Skeletal muscle tissue (tissue), 4 donors: ENCODE data around the gene NGB. TPM values are rescaled to one million over a fixed set of nuclear protein-coding genes. Genes with fewer than 3 reads are reported as not detected.

Source experiments
- H3K27ac ChIP-seq: one replicate; pipeline ENCODE4 v1.7.0; 2013; ENCODE audit warnings: mild to moderate bottlenecking, low read depth, low read length, inconsistent platforms
- H3K27me3 ChIP-seq, 3 donors: one replicate each; pipeline ENCODE4 v1.7.0; 2013; ENCODE audit warnings: low read length in 3 of 3; ENCODE audit not compliant: control insufficient read depth in 3 of 3, insufficient read depth in 3 of 3
- H3K36me3 ChIP-seq, 3 donors: one replicate each; pipeline ENCODE4 v1.7.0; 2013; ENCODE audit warnings: low read length in 3 of 3; ENCODE audit not compliant: control insufficient read depth in 3 of 3, insufficient read depth in 3 of 3
- H3K4me1 ChIP-seq, 3 donors: one replicate each; pipeline ENCODE4 v1.7.0; 2013; ENCODE audit warnings: low read length in 3 of 3, mild to moderate bottlenecking in 3 of 3; ENCODE audit not compliant: control insufficient read depth in 3 of 3, insufficient read depth in 3 of 3
- H3K4me3 ChIP-seq, 3 donors: one replicate each; pipeline ENCODE4 v1.7.0; 2013; ENCODE audit warnings: low read length in 3 of 3
- H3K9ac ChIP-seq, 3 donors: one replicate each; pipeline ENCODE4 v1.7.0; 2013; ENCODE audit warnings: low read length in 3 of 3, mild to moderate bottlenecking in 3 of 3, moderate library complexity in 2 of 3, low read depth in 1 of 3
- H3K9me3 ChIP-seq, 3 donors: one replicate each; pipeline ENCODE4 v1.7.0; 2013; ENCODE audit warnings: low read length in 3 of 3; ENCODE audit not compliant: control insufficient read depth in 3 of 3
- total RNA-seq: library from RNA; depleted of rRNA; stranded (reverse); fragments of >200 nt; gene quantifications from one replicate; pipeline ENCODE4 v1.2.3, GENCODE V29; 2014
- donor health status: Osteomylitis.

The NGB gene
- total RNA-seq, 1 donor from 2014 or later: not detected

DNA sequence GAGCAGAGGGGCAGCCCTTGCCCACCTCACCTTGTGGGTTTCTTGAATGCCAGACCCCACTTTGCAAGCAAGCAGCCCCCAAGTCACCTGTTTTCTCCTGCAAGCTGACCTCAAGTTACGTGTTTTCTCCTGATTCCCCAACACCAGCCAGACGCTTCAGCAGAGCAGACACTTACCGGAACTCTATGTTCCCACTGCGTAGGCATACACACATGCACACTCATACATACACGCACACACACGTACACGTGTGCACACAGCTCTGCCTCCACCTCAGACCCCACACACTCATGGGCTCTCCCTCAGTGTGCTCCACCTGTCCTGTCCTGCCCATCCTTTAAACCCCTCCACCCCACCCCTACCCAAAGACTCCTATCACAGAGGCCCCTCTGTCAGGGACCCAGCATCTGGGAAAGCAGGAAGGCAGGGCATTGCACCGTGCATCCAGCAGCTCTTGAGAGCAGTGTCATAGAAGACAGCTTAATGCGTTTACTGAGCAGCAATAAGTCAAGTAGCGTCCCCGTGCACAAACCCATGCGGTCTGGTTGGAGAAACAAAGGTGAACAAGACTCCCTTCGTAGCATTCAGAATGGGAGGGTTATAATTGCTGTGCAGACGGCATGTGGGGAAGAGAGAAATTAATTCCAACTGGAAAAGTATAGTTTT, 45.0 kb downstream of the NGB start:
- Histone ChIP-seq H3K9ac (no peak overlapping the region), H3K9me3 (no peaks in the 10 kb centered on the region), H3K27ac (no peak overlapping the region), H3K36me3 (no peaks in the 10 kb centered on the region), H3K27me3 (peaks cover 9 to 11% (median 9%) of the 10 kb centered on the region in 3 donors), H3K4me3 (no peak overlapping the region), H3K4me1 (no peaks in the 10 kb centered on the region)

DNA sequence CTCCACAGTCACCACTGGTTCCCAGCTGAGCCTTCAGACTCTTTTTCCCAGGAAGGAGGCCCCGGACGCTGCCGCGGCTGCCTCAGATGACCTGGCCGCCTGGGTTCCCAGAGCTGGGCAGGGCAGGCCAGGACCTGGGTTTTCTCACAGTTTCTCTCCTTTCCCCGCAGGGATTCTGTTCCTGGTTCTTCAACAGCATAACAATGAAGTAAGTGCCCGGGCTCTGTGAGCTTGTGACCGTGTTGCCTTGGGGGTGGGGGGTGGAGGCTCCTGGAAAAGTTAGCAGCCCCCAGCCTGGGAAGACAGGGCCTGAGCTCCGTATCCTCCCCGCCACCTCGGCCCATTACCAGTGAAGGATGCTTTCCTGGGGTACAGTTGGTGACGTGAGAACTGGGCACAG, 45.8 kb downstream of the NGB start:
- no peak overlapping the region for H3K9ac ChIP-seq
- H3K36me3 ChIP-seq: no peaks in the 10 kb centered on the region
- H3K9me3 ChIP-seq: no peaks in the 10 kb centered on the region
- no peak overlapping the region for H3K27ac ChIP-seq
- no peak overlapping the region for H3K4me3 ChIP-seq
- peaks cover 9 to 14% (median 12%) of the 10 kb centered on the region in 3 donors for H3K27me3 ChIP-seq
- no peaks in the 10 kb centered on the region for H3K4me1 ChIP-seq

DNA sequence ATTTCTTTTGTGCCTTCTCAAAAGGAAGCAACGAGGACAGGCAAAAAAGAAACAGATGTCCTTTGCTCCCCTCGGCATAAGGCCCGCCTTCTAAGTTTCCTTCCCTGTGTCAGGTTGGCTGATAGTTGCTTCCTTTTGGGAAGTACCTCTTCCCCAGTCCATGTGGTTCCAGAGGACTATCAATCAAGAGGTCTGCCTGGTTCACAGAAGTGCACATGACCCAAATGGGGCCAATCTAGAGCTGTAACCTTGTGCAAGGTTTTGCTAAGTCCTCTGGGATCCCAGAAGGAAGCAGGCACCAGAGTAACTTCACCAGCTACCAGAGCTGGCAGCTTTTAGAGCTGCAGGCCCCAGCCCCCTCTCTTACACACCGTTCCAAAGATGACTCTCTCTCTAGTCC, 46.8 kb downstream of the NGB start:
- Histone ChIP-seq H3K27ac (no peak overlapping the region), H3K4me3 (no peak overlapping the region), H3K9ac (no peak overlapping the region), H3K27me3 (peaks cover 9 to 19% (median 13%) of the 10 kb centered on the region in 3 donors), H3K9me3 (no peaks in the 10 kb centered on the region), H3K36me3 (no peaks in the 10 kb centered on the region), H3K4me1 (peaks cover 0 to 4% (median 2%) of the 10 kb centered on the region in 3 donors)

- peaks cover 9 to 19% (median 17%) of the 10 kb centered on the region in 3 donors for H3K27me3 ChIP-seq
- no peak overlapping the region for H3K4me3 ChIP-seq
- no peaks in the 10 kb centered on the region for H3K9me3 ChIP-seq
These were observed 48.3 kb downstream of the NGB start for GRCh38 chr14:77222546-77223225.

GRCh38 chr14:77221241-77221871, 49.6 kb downstream of the NGB start:
- H3K27ac ChIP-seq: no peak overlapping the region
- no peak overlapping the region for H3K4me3 ChIP-seq
- no peak overlapping the region for H3K9ac ChIP-seq
- H3K27me3 ChIP-seq: peaks cover 9 to 29% (median 26%) of the 10 kb centered on the region in 3 donors
- no peaks in the 10 kb centered on the region for H3K36me3 ChIP-seq
- H3K9me3 ChIP-seq: no peaks in the 10 kb centered on the region
- H3K4me1 ChIP-seq: peaks cover 0 to 4% (median 3%) of the 10 kb centered on the region in 3 donors

More at GRCh38 chr14:77222546-77223225, 48.3 kb downstream of the NGB start:
- no peak overlapping the region for H3K9ac ChIP-seq
- H3K36me3 ChIP-seq: no peaks in the 10 kb centered on the region
- peaks cover 0 to 4% (median 3%) of the 10 kb centered on the region in 3 donors for H3K4me1 ChIP-seq
- H3K27ac ChIP-seq: no peak overlapping the region

- Histone ChIP-seq H3K36me3 (no peaks in the 10 kb centered on the region), H3K27ac (no peak overlapping the region), H3K4me3 (no peak overlapping the region), H3K27me3 (peaks cover 9 to 34% (median 31%) of the 10 kb centered on the region in 3 donors), H3K9ac (no peak overlapping the region), H3K4me1 (peaks cover 0 to 4% (median 3%) of the 10 kb centered on the region in 3 donors), H3K9me3 (no peaks in the 10 kb centered on the region)
These were observed 50.6 kb downstream of the NGB start for GRCh38 chr14:77220246-77221017.

DNA sequence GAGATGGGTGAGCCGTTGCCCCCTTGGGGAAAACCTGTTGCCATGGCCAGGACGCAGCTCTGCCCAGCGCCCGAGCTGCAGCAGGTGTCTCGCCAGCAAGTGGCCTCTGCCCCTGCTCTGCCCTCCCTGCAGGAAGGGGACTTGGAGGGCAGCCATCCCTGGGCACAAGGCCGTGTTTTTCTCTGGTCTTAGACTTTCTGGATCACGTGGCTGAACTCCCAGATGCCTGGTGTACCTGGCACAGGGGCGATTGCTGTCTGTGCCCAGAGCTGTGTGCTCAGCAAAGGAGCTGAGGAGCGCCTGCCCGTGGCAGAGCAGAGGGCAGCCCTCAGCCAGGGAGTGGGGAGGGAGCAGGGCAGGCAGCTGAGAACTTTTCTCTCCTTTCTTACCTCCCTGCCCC, 51.4 kb downstream of the NGB start:
- Histone ChIP-seq H3K9ac (no peak overlapping the region), H3K9me3 (no peaks in the 10 kb centered on the region), H3K4me1 (peaks cover 0 to 4% (median 3%) of the 10 kb centered on the region in 3 donors), H3K4me3 (no peak overlapping the region), H3K27ac (no peak overlapping the region), H3K36me3 (no peaks in the 10 kb centered on the region), H3K27me3 (peaks cover 9 to 39% (median 38%) of the 10 kb centered on the region in 3 donors)

GRCh38 chr14:77217551-77217950, 53.5 kb downstream of the NGB start:
- no peak overlapping the region for H3K4me3 ChIP-seq
- H3K4me1 ChIP-seq: peaks cover 0 to 4% (median 3%) of the 10 kb centered on the region in 3 donors
- no peaks in the 10 kb centered on the region for H3K36me3 ChIP-seq
- H3K27ac ChIP-seq: no peak overlapping the region
- peaks cover 16 to 48% (median 37%) of the 10 kb centered on the region in 3 donors for H3K27me3 ChIP-seq
- H3K9me3 ChIP-seq: no peaks in the 10 kb centered on the region
- H3K9ac ChIP-seq: no peak overlapping the region
